Parathyroid adenoma (tissue), 2 donors: ENCODE data around the gene OR2A2.

Source experiments
- H2AFZ ChIP-seq: fragments of 300-600 bp; sonication (generic); one replicate; pipeline ENCODE4 v1.7.0; 2017; ENCODE audit warnings: antibody characterized with exemption, mild to moderate bottlenecking
- H3K27ac ChIP-seq: fragments of 300-600 bp; sonication (generic); one replicate; pipeline ENCODE4 v1.7.0; 2017
- H3K27me3 ChIP-seq: fragments of 300-600 bp; sonication (generic); one replicate; pipeline ENCODE4 v1.7.0; 2017; ENCODE audit warnings: low read length; ENCODE audit not compliant: control insufficient read depth, insufficient read depth
- H3K36me3 ChIP-seq: fragments of 300-600 bp; sonication (generic); one replicate; pipeline ENCODE4 v1.7.0; 2017; ENCODE audit warnings: low read length; ENCODE audit not compliant: control insufficient read depth, insufficient read depth
- H3K4me1 ChIP-seq: fragments of 300-600 bp; sonication (generic); one replicate; pipeline ENCODE4 v1.7.0; 2017; ENCODE audit warnings: control low read depth
- H3K4me2 ChIP-seq: fragments of 300-600 bp; sonication (generic); one replicate; pipeline ENCODE4 v1.7.0; 2017; ENCODE audit warnings: low read length
- H3K4me3 ChIP-seq: fragments of 300-600 bp; sonication (generic); one replicate; pipeline ENCODE4 v1.7.0; 2017; ENCODE audit warnings: low read depth, low read length
- H3K79me2 ChIP-seq: fragments of 300-600 bp; sonication (generic); one replicate; pipeline ENCODE4 v1.7.0; 2017; ENCODE audit warnings: control low read depth
- H3K9ac ChIP-seq: fragments of 300-600 bp; sonication (generic); one replicate; pipeline ENCODE4 v1.7.0; 2017; ENCODE audit warnings: mild to moderate bottlenecking
- H3K9me3 ChIP-seq: fragments of 300-600 bp; sonication (generic); one replicate; pipeline ENCODE4 v1.7.0; 2017; ENCODE audit warnings: low read length; ENCODE audit not compliant: control insufficient read depth
- CTCF ChIP-seq: fragments of 300-600 bp; sonication (generic); IDR thresholded peaks from one replicate; pipeline ENCODE4 v1.7.0; 2017; ENCODE audit warnings: antibody characterized with exemption, mild to moderate bottlenecking
- donor health status: primary hyperparathyroidism.

Gene OR2A2

DNA sequence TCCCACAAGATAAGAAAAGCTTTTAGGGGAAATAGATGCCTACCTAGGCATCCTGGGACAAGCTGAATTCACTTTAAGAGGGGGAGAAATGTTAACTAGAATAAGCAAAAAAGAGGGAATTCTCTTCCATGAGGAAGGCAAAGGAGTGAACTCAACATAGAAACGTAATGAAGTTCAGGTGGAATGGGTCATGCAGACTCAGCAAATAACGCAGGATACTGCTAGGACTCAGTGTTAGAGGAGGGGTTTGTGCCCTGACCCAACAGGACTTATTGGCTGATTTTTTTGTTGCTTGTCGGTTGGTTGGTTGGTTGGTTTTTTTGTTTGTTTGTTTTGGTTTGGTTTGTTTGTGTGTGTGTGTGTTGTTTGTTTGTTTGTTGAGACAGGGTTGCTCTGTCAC lies 22.9 kb downstream of the OR2A2 start:
- Histone ChIP-seq H3K4me3 (no peak overlapping the region), H3K9me3 (no peaks in the 10 kb centered on the region), H3K27ac (no peak overlapping the region), H3K36me3 (no peaks in the 10 kb centered on the region), H2AFZ (no peak overlapping the region), H3K4me2 (no peak overlapping the region), H3K4me1 (no peaks in the 10 kb centered on the region), H3K9ac (no peak overlapping the region), H3K79me2 (no peaks in the 10 kb centered on the region), H3K27me3 (no peaks in the 10 kb centered on the region)
- TF ChIP-seq CTCF = no peak

GRCh38 chr7:144133307-144133706 lies 23.9 kb downstream of the OR2A2 start:
- no peak overlapping the region for H3K27ac ChIP-seq
- TF ChIP-seq CTCF = no peak
- H3K9me3 ChIP-seq = no peaks in the 10 kb centered on the region
- no peaks in the 10 kb centered on the region for H3K4me1 ChIP-seq
- H3K4me3 ChIP-seq = no peak overlapping the region
- no peaks in the 10 kb centered on the region for H3K36me3 ChIP-seq
- H3K27me3 ChIP-seq = no peaks in the 10 kb centered on the region
- H3K9ac ChIP-seq = no peak overlapping the region
- no peak overlapping the region for H3K4me2 ChIP-seq
- no peaks in the 10 kb centered on the region for H3K79me2 ChIP-seq
- H2AFZ ChIP-seq = no peak overlapping the region

DNA sequence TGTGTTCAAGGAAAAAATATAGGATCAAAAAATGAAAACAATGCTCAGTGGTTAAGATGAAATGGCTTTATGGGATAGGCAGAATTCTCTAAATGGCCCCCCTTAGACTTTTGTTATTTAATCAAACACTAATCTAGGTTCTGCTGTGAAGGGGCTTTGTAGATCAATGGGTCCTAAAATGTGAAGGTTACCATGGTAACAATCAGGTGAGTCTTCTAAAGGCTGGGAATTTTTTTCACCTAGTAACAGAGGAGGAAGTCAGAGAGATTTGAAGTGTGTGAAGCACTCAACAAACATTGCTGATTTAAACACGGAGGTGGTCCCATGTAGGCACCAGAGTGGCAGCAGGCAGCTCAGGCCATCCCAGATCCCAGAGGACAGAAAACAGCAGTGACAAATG lies 24.7 kb downstream of the OR2A2 start:
- H3K9me3 ChIP-seq = no peaks in the 10 kb centered on the region
- no peaks in the 10 kb centered on the region for H3K4me1 ChIP-seq
- H3K27me3 ChIP-seq = no peaks in the 10 kb centered on the region
- no peak overlapping the region for H3K4me3 ChIP-seq
- H3K27ac ChIP-seq = no peak overlapping the region
- no peak overlapping the region for H3K4me2 ChIP-seq
- no peaks in the 10 kb centered on the region for H3K36me3 ChIP-seq
- H3K9ac ChIP-seq = no peak overlapping the region
- no peaks in the 10 kb centered on the region for H3K79me2 ChIP-seq
- no peak for TF ChIP-seq CTCF
- no peak overlapping the region for H2AFZ ChIP-seq

GRCh38 chr7:144137501-144137900 lies 28.1 kb downstream of the OR2A2 start:
- Histone ChIP-seq H3K9ac (no peak overlapping the region), H2AFZ (no peak overlapping the region), H3K27me3 (no peaks in the 10 kb centered on the region), H3K9me3 (no peaks in the 10 kb centered on the region), H3K27ac (no peak overlapping the region), H3K36me3 (no peaks in the 10 kb centered on the region), H3K4me1 (no peaks in the 10 kb centered on the region), H3K4me2 (no peak overlapping the region), H3K4me3 (no peak overlapping the region), H3K79me2 (no peaks in the 10 kb centered on the region)
- no peak for TF ChIP-seq CTCF

- H3K4me1 ChIP-seq = no peaks in the 10 kb centered on the region
- no peak overlapping the region for H3K4me3 ChIP-seq
- H3K9me3 ChIP-seq = no peaks in the 10 kb centered on the region
- no peak overlapping the region for H2AFZ ChIP-seq
- no peak for TF ChIP-seq CTCF
- H3K79me2 ChIP-seq = no peaks in the 10 kb centered on the region
- no peak overlapping the region for H3K4me2 ChIP-seq
- H3K9ac ChIP-seq = no peak overlapping the region
- no peaks in the 10 kb centered on the region for H3K27me3 ChIP-seq
- H3K27ac ChIP-seq = no peak overlapping the region
- no peaks in the 10 kb centered on the region for H3K36me3 ChIP-seq
These were observed 32.8 kb downstream of the OR2A2 start for GRCh38 chr7:144142187-144142586.
